HepG2 (cell line): ENCODE measurements around the gene ERVMER34-1.

Experiments
- CREB1 ChIP-seq, 2 experiments: fragments of 450-650 bp in 1 of 2; IDR thresholded peaks; 2 replicates each; pipeline ENCODE4 v1.6.1; 2016 to 2017; ENCODE audit warnings: control low read depth in 1 of 2, mild to moderate bottlenecking in 1 of 2, missing compliant biosample characterization in 1 of 2, missing genetic modification characterization in 1 of 2
- MAFG ChIP-seq: sonication (generic); formaldehyde crosslinking; IDR thresholded peaks from 2 replicates; pipeline ENCODE4 v1.5.1; 2020; ENCODE audit warnings: mild to moderate bottlenecking, missing genetic modification reagents
- MXI1 ChIP-seq: IDR thresholded peaks from 3 replicates; pipeline ENCODE4 v1.6.1; 2012; ENCODE audit warnings: low read depth, low read length, inconsistent platforms, borderline replicate concordance
- POLR2A ChIP-seq, 2 experiments: IDR thresholded peaks; 2 replicates each; pipeline ENCODE4 v1.6.1; 2011; ENCODE audit warnings: low read depth in 2 of 2, low read length in 2 of 2, mild to moderate bottlenecking in 1 of 2, moderate library complexity in 1 of 2; ENCODE audit not compliant: insufficient read depth in 1 of 2
- SOX13 ChIP-seq, 3 experiments: fragments of 450-650 bp in 1 of 3; sonication (generic) in 1 of 3; formaldehyde crosslinking in 1 of 3; IDR thresholded peaks in 2 of 3; conservative IDR thresholded peaks in 1 of 3; 2 replicates each; pipeline versions ENCODE4 v1.5.0 to v1.6.1; 2016 to 2020; ENCODE audit warnings: antibody characterized with exemption in 1 of 3, mild to moderate bottlenecking in 1 of 3, missing compliant biosample characterization in 1 of 3, missing genetic modification reagents in 1 of 3, moderate library complexity in 1 of 3
- STAT5B ChIP-seq: sonication (generic); formaldehyde crosslinking; IDR thresholded peaks from 2 replicates; pipeline ENCODE4 v1.4.0; 2020; ENCODE audit warnings: missing genetic modification reagents
- TAF1 ChIP-seq: sonication (generic); formaldehyde crosslinking; IDR thresholded peaks from 2 replicates; pipeline ENCODE4 v1.4.0; 2020; ENCODE audit warnings: missing genetic modification reagents
- ZNF124 ChIP-seq: sonication (generic); formaldehyde crosslinking; IDR thresholded peaks from 2 replicates; pipeline ENCODE4 v1.4.0; 2020; ENCODE audit warnings: missing genetic modification reagents
- ZNF761 ChIP-seq: sonication (generic); formaldehyde crosslinking; conservative IDR thresholded peaks from 2 replicates; pipeline ENCODE4 v1.4.0; 2020; ENCODE audit warnings: mild to moderate bottlenecking, missing genetic modification reagents
- TF ChIP-seq, protein P1 (sequence below): sonication (generic); formaldehyde crosslinking; IDR thresholded peaks from 2 replicates; pipeline ENCODE4 v1.4.0; 2020; ENCODE audit warnings: mild to moderate bottlenecking, missing genetic modification reagents

DNA sequence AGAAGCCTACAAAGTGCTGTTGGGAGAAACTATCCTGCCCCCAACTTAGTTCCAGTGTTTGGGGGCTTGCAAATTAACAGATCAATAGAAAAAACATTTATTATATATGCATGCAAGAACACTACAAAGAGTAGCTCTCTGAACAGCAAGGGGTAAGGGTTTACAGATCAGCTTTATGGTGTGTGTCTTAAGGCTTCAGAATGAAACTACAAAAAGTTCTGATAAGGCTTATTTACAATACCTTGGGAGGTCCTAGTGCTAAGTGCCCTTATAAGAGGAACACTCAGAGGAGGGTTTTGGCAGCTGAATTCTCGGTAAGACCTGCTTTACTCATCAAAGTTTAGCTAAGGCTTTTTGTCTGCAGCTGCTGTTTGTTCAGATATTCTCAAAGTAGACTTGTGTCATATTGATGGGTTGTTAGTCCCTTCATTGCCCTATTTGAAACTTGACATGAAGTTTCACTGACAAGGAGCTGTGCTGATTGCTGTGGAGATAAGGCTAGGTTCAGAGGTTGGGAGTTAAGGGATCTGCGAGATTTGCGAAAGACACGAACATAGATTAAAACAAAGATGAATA, 7.7 kb downstream of the ERVMER34-1 start:
- no peak for TF ChIP-seq POLR2A (IDR thresholded peaks at IDR 0.05; ENCODE audit: insufficient read depth in 1 of 2, low read depth in 2 of 2, low read length in 2 of 2)
- TF ChIP-seq SOX13 (IDR thresholded peaks at IDR 0.05): no peak
- TF ChIP-seq SOX13 (CRISPR knock-in tag; conservative IDR thresholded peaks at IDR 0.05 in 1 of 2, IDR thresholded peaks at IDR 0.05 in 1 of 2): no peak
- TF ChIP-seq STAT5B (CRISPR knock-in tag): no peak
- TF ChIP-seq ZNF761 (CRISPR knock-in tag): no peak
- no peak for TF ChIP-seq MAFG (CRISPR knock-in tag)
- no peak for TF ChIP-seq TAF1 (CRISPR knock-in tag)
- TF ChIP-seq MXI1: no peak
- TF ChIP-seq ZNF124 (CRISPR knock-in tag): no peak
- no peak for TF ChIP-seq CREB1 (IDR thresholded peaks at IDR 0.05)
- no peak for TF ChIP-seq CREB1 (CRISPR knock-in tag; IDR thresholded peaks at IDR 0.05)
- TF ChIP-seq, protein P1, sequence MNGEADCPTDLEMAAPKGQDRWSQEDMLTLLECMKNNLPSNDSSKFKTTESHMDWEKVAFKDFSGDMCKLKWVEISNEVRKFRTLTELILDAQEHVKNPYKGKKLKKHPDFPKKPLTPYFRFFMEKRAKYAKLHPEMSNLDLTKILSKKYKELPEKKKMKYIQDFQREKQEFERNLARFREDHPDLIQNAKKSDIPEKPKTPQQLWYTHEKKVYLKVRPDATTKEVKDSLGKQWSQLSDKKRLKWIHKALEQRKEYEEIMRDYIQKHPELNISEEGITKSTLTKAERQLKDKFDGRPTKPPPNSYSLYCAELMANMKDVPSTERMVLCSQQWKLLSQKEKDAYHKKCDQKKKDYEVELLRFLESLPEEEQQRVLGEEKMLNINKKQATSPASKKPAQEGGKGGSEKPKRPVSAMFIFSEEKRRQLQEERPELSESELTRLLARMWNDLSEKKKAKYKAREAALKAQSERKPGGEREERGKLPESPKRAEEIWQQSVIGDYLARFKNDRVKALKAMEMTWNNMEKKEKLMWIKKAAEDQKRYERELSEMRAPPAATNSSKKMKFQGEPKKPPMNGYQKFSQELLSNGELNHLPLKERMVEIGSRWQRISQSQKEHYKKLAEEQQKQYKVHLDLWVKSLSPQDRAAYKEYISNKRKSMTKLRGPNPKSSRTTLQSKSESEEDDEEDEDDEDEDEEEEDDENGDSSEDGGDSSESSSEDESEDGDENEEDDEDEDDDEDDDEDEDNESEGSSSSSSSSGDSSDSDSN: no peak
